Calu3 (cell line): ENCODE results near the gene CELF4. TPM values are rescaled to one million over a fixed set of nuclear protein-coding genes. Genes with fewer than 3 reads are reported as not detected.

Experiments
- BruUV-seq: library from RNA; stranded (reverse); fragments of 400-500 nt; replicated peaks from 2 replicates; lab custom pipeline; 2021; lab: Mats Ljungman, UMichigan
- CTCF ChIA-PET: fragments of 300-600 bp; sonication (Branson Sonifier 250); formaldehyde crosslinking; loops from one replicate; lab custom pipeline; 2022; ENCODE audit warnings: antibody characterized with exemption; lab: Charles Lee
- DNase-seq: peaks from one replicate; pipeline ENCODE4 v3.0.0; 2022
- H3K27ac Mint-ChIP-seq: one replicate; pipeline ENCODE4 v1.8.0; 2022; ENCODE audit warnings: mixed read lengths; ENCODE audit not compliant: unreplicated experiment
- H3K27me3 Mint-ChIP-seq: one replicate; pipeline ENCODE4 v1.8.0; 2022; ENCODE audit warnings: mixed read lengths; ENCODE audit not compliant: unreplicated experiment
- H3K36me3 Mint-ChIP-seq: one replicate; pipeline ENCODE4 v1.8.0; 2022; ENCODE audit warnings: mild to moderate bottlenecking, moderate library complexity, mixed read lengths; ENCODE audit not compliant: insufficient read depth, unreplicated experiment
- H3K4me1 Mint-ChIP-seq: one replicate; pipeline ENCODE4 v1.8.0; 2022; ENCODE audit warnings: mild to moderate bottlenecking, low read depth, mixed read lengths; ENCODE audit not compliant: unreplicated experiment
- H3K4me3 Mint-ChIP-seq: one replicate; pipeline ENCODE4 v1.8.0; 2022; ENCODE audit warnings: mild to moderate bottlenecking, low read depth, moderate library complexity, mixed read lengths; ENCODE audit not compliant: unreplicated experiment
- H3K9me3 Mint-ChIP-seq: one replicate; pipeline ENCODE4 v1.8.0; 2022; ENCODE audit warnings: low read depth, mixed read lengths; ENCODE audit not compliant: unreplicated experiment
- intact Hi-C: fragments of 100-400 bp; cut with micrococcal nuclease; formaldehyde crosslinking; loops from one replicate; pipeline ENCODE4 v1.10.0; 2022; ENCODE audit not compliant: unreplicated experiment
- total RNA-seq: library from RNA; stranded (reverse); gene quantifications from 2 replicates; pipeline ENCODE4 v1.2.3, GENCODE V29; 2022
- TF ChIP-seq, protein P1 (sequence below): fragments of 200-600 bp; IDR thresholded peaks from one replicate; pipeline ENCODE4 v1.8.0; 2022; ENCODE audit warnings: antibody characterized with exemption; ENCODE audit not compliant: unreplicated experiment

CELF4 gene
- total RNA-seq, 1 experiment from 2014 or later, result 7.8 TPM

DNA sequence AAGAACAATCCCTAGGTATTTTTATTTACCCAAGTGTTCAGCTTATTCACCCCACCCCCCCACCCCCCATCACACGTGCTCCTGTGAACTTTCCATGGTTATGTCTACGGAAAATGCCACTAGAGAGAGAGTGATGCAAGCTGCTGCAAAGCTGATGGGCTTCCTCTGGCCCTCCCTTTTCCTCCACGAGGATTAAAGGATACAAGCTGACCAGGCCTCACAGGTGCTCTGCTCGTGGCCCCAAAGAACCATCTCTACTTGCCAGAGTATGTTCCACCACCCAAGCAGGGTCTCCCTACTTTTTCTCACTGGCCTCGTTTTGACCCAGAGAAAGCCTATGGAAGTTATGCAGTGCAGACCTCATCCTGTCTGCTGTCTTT, 342.6 kb downstream of the CELF4 start:
- intact Hi-C loops, result no loop called here
- H3K27me3 Mint-ChIP-seq, result no peaks in the 10 kb centered on the region
- H3K4me1 Mint-ChIP-seq, result no peaks in the 10 kb centered on the region
- no TSS peak for BruUV-seq
- CTCF ChIA-PET, result no interaction called here
- no peak for DNase-seq
- TF ChIP-seq, protein P1, sequence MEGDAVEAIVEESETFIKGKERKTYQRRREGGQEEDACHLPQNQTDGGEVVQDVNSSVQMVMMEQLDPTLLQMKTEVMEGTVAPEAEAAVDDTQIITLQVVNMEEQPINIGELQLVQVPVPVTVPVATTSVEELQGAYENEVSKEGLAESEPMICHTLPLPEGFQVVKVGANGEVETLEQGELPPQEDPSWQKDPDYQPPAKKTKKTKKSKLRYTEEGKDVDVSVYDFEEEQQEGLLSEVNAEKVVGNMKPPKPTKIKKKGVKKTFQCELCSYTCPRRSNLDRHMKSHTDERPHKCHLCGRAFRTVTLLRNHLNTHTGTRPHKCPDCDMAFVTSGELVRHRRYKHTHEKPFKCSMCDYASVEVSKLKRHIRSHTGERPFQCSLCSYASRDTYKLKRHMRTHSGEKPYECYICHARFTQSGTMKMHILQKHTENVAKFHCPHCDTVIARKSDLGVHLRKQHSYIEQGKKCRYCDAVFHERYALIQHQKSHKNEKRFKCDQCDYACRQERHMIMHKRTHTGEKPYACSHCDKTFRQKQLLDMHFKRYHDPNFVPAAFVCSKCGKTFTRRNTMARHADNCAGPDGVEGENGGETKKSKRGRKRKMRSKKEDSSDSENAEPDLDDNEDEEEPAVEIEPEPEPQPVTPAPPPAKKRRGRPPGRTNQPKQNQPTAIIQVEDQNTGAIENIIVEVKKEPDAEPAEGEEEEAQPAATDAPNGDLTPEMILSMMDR, result no peak
- peaks cover 4% of the 10 kb centered on the region for H3K9me3 Mint-ChIP-seq
- H3K4me3 Mint-ChIP-seq, result no peak overlapping the region
- no peaks in the 10 kb centered on the region for H3K36me3 Mint-ChIP-seq
- no peak overlapping the region for H3K27ac Mint-ChIP-seq

DNA sequence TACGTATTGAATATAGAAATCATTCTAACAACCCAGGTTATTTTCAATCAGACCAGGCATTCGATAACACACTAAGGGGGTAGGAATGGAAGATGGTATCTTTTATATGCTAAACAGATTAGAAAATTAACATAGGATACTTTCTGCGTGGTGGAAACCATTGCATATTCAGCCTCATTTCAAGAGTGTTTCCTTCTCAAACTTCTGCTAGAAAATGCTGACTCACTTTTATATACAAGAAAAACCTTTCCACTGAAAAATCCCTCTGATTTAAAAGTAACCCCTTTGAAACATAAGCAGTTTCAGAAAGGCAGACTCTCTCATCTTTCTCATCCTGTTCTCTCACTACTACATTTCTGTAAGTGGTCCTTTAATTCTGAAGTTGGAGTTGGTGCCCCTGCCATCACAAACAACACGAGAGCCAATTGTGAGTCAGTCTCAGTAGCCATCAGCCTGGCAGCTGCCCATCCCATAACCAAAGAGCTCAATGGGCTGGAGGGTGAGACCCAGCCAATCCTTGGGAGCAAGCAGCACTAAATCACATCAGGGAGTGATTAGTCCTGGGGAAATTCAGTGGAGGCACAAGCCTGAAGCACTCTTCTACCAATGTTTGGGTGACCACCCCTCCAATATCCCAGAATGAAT, 343.1 kb downstream of the CELF4 start:
- TF ChIP-seq, protein P1, result no peak
- CTCF ChIA-PET, result no interaction called here
- intact Hi-C loops, result no loop called here
- H3K4me3 Mint-ChIP-seq, result no peak overlapping the region
- BruUV-seq, result no TSS peak
- H3K27ac Mint-ChIP-seq, result no peak overlapping the region
- DNase-seq, result no peak
- H3K36me3 Mint-ChIP-seq, result no peaks in the 10 kb centered on the region
- H3K4me1 Mint-ChIP-seq, result no peaks in the 10 kb centered on the region
- peaks cover 4% of the 10 kb centered on the region for H3K9me3 Mint-ChIP-seq
- H3K27me3 Mint-ChIP-seq, result no peaks in the 10 kb centered on the region

DNA sequence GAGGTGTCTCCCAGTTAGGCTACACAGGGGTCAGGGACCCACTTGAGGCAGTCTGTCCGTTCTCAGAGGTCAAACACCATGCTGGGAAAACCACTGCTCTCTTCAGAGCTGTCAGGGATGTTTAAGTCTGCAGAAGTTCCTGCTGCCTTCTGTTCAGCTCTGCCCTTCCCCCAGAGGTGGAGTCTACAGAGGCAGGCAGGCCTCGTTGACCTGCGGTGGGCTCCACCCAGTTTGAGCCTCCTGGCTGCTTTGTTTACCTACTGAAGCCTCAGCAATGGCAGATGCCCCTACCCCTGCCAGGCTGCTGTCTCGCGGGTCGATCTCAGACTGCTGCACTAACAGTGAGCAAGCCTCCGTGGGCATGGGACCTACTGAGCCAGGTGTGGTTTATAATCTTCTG, 346.3 kb downstream of the CELF4 start:
- peaks cover 12% of the 10 kb centered on the region for H3K9me3 Mint-ChIP-seq
- H3K4me3 Mint-ChIP-seq, result no peak overlapping the region
- H3K27me3 Mint-ChIP-seq, result no peaks in the 10 kb centered on the region
- no TSS peak for BruUV-seq
- no peaks in the 10 kb centered on the region for H3K36me3 Mint-ChIP-seq
- H3K4me1 Mint-ChIP-seq, result no peaks in the 10 kb centered on the region
- H3K27ac Mint-ChIP-seq, result no peak overlapping the region
- TF ChIP-seq, protein P1, result no peak
- DNase-seq, result no peak
- CTCF ChIA-PET, result no interaction called here
- intact Hi-C loops, result no loop called here

DNA sequence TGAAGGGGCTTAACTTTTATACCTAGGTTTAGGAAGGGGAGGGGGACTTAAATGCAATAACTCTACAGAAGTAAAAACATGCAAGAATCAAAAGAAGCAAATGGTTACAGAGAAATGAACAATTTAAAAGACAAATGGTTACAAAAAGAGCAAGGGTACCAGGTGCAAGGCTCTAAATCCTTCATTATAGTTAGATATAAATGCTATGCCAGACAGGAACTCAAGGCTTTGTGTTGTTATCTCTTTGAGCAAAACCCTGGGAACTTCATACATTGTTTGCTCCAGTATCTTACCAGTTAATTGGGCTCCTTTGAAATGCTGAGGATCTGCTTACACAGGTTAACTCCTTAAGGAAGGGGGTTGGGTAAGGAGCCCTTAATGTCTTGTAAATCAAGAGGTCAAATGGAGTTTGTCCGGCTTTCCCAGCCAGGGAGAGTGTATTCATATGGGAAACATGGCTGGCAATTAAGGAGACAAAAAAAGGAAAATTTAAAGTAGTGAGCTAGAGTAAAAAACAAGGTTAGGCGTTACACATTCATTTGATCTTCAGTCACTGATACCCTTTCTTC, 347.5 kb downstream of the CELF4 start:
- Mint-ChIP-seq H3K27ac (no peak overlapping the region), H3K27me3 (no peaks in the 10 kb centered on the region), H3K4me3 (no peak overlapping the region), H3K9me3 (peaks cover 12% of the 10 kb centered on the region), H3K4me1 (no peaks in the 10 kb centered on the region), H3K36me3 (no peaks in the 10 kb centered on the region)
- BruUV-seq, result no TSS peak
- intact Hi-C loops, result no loop called here
- DNase-seq, result no peak
- TF ChIP-seq, protein P1, result no peak
- CTCF ChIA-PET, result no interaction called here
